ENCODE data around the gene BYSL.

GRCh38 chr6:41963371-41963770, 42.1 kb downstream of the BYSL start:
- TF ChIP-seq CTCF (IDR thresholded peaks at IDR 0.05) (no peak), POLR2A (IDR thresholded peaks at IDR 0.05) (no peak)
